ENCODE data around the gene FOXL3.

DNA sequence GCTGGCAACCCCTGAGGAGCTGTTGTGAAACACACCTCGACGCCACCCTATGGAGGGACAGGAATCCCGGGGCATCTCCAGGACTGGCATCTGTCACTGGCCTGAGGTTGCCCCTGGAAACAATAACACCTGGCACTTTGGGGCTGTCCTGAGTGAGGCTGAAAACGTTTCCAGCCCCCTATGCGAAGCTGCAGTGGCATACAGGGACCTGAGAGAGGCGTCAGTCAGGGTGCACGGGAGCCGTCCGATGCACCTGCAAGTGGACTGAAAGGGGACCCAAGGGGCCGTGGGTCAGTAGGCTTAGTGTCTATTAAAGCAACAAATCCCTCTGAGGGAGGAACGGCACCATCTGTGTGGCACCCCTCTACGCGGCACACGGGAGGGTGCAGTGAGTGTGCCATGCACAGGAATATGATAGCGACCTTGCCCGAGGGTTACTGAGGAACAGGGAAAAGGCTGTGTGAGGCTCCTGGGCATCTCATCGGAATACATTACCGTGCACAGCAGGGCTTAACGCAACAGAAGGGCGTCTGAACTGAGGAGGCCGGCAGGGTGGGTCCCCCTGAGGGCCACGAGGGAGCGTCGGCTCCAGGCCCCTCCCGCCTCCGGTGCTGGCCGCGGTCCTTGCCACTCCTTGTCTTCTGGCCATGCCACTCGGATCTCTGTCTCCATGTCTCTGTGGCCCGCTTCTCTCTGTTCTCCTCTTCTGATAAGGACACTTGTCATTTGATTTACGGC lies 50.4 kb downstream of the FOXL3 start:
- TF ChIP-seq, protein P1, sequence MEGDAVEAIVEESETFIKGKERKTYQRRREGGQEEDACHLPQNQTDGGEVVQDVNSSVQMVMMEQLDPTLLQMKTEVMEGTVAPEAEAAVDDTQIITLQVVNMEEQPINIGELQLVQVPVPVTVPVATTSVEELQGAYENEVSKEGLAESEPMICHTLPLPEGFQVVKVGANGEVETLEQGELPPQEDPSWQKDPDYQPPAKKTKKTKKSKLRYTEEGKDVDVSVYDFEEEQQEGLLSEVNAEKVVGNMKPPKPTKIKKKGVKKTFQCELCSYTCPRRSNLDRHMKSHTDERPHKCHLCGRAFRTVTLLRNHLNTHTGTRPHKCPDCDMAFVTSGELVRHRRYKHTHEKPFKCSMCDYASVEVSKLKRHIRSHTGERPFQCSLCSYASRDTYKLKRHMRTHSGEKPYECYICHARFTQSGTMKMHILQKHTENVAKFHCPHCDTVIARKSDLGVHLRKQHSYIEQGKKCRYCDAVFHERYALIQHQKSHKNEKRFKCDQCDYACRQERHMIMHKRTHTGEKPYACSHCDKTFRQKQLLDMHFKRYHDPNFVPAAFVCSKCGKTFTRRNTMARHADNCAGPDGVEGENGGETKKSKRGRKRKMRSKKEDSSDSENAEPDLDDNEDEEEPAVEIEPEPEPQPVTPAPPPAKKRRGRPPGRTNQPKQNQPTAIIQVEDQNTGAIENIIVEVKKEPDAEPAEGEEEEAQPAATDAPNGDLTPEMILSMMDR (IDR thresholded peaks at IDR 0.05): no peak
- TF ChIP-seq, protein P2, sequence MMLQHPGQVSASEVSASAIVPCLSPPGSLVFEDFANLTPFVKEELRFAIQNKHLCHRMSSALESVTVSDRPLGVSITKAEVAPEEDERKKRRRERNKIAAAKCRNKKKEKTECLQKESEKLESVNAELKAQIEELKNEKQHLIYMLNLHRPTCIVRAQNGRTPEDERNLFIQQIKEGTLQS (CRISPR knock-in tag; conservative IDR thresholded peaks at IDR 0.05): no peak
- TF ChIP-seq CREB1 (CRISPR knock-in tag; IDR thresholded peaks at IDR 0.05): no peak
- no peak for TF ChIP-seq FOXJ3 (CRISPR knock-in tag; IDR thresholded peaks at IDR 0.05; ENCODE audit: borderline replicate concordance)
- TF ChIP-seq TCF7 (CRISPR knock-in tag; IDR thresholded peaks at IDR 0.05; ENCODE audit: low read depth): no peak
- TF ChIP-seq, protein P3, sequence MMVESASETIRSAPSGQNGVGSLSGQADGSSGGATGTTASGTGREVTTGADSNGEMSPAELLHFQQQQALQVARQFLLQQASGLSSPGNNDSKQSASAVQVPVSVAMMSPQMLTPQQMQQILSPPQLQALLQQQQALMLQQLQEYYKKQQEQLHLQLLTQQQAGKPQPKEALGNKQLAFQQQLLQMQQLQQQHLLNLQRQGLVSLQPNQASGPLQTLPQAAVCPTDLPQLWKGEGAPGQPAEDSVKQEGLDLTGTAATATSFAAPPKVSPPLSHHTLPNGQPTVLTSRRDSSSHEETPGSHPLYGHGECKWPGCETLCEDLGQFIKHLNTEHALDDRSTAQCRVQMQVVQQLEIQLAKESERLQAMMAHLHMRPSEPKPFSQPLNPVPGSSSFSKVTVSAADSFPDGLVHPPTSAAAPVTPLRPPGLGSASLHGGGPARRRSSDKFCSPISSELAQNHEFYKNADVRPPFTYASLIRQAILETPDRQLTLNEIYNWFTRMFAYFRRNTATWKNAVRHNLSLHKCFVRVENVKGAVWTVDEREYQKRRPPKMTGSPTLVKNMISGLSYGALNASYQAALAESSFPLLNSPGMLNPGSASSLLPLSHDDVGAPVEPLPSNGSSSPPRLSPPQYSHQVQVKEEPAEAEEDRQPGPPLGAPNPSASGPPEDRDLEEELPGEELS (CRISPR knock-in tag; IDR thresholded peaks at IDR 0.05): no peak
- no peak for TF ChIP-seq E2F1 (CRISPR knock-in tag; IDR thresholded peaks at IDR 0.05)
- TF ChIP-seq, protein P4, sequence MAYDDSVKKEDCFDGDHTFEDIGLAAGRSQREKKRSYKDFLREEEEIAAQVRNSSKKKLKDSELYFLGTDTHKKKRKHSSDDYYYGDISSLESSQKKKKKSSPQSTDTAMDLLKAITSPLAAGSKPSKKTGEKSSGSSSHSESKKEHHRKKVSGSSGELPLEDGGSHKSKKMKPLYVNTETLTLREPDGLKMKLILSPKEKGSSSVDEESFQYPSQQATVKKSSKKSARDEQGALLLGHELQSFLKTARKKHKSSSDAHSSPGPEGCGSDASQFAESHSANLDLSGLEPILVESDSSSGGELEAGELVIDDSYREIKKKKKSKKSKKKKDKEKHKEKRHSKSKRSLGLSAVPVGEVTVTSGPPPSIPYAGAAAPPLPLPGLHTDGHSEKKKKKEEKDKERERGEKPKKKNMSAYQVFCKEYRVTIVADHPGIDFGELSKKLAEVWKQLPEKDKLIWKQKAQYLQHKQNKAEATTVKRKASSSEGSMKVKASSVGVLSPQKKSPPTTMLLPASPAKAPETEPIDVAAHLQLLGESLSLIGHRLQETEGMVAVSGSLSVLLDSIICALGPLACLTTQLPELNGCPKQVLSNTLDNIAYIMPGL (CRISPR knock-in tag; IDR thresholded peaks at IDR 0.05): no peak
- TF ChIP-seq JAZF1 (CRISPR knock-in tag; IDR thresholded peaks at IDR 0.05): no peak
- no peak for TF ChIP-seq CREM (CRISPR knock-in tag; IDR thresholded peaks at IDR 0.05)
- no peak for TF ChIP-seq EMX1 (CRISPR knock-in tag; IDR thresholded peaks at IDR 0.05)
- no peak for TF ChIP-seq FOXK1 (CRISPR knock-in tag; IDR thresholded peaks at IDR 0.05)
- TF ChIP-seq SP1 (CRISPR knock-in tag; conservative IDR thresholded peaks at IDR 0.05): no peak
- no peak for TF ChIP-seq ZBTB21 (CRISPR knock-in tag; IDR thresholded peaks at IDR 0.05; ENCODE audit: borderline replicate concordance)
